Hematopoietic multipotent progenitor cell treated with erythropoietin and hydrocortisone succinate and interleukin-3 and kit ligand, for 17 days (in vitro differentiated cells): ENCODE data around the gene FAM107B.

Experiments
- DNase-seq: peaks from one replicate; pipeline ENCODE4 v3.0.0-alpha.2; 2015; ENCODE audit warnings: low spot score

The FAM107B gene

DNA sequence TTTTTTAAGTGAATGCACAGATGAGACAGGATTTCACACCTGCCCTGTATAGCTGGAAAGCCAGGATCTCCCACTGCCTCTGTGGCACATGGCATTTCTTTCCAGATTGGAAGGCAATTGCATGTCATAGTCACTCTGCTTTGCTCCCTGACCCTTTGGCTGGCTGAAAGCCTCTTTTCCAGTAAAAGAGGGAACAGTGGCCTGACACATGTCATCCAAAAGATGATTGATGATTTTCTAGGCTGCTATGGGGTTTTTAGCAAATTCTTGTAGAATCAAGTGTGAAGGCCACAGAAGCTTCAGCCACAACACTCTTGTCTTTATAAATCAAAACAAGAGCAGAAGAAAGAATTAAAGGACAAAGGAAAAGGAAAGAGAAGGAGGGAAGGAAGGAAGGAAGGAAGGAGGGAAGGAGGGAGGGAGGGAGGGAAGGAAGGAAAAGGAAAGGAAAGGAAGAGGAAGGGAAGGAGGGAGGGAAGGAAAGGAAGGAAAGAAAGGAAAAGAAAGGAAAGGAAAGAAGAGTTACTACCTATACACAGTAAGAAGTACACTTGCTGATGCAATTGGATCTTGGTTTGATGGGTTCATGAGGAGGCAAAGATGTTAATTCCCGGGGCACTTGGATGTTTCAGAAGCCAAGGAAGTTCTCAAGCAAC lies 285.0 kb downstream of the FAM107B start:
- DNase-seq = no peak

DNA sequence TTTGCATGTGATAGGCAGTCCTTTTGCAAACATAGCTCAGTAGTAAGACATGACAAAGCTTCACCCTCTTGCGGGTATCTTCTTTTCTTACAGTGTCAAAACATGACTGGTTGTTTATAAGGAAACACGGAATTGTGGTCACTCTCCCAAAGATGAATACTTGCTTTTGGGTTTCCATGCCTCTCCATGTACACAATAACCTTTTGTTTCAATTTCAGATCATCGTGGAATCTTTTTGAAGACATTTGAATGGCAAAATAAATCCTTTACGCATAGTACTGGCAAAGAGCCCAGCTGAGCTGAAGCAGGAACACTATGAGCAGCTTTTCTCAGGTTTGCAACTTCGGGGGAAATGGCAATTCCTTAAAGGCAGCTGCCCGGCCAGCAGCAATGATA lies 287.2 kb downstream of the FAM107B start:
- no peak for DNase-seq

DNA sequence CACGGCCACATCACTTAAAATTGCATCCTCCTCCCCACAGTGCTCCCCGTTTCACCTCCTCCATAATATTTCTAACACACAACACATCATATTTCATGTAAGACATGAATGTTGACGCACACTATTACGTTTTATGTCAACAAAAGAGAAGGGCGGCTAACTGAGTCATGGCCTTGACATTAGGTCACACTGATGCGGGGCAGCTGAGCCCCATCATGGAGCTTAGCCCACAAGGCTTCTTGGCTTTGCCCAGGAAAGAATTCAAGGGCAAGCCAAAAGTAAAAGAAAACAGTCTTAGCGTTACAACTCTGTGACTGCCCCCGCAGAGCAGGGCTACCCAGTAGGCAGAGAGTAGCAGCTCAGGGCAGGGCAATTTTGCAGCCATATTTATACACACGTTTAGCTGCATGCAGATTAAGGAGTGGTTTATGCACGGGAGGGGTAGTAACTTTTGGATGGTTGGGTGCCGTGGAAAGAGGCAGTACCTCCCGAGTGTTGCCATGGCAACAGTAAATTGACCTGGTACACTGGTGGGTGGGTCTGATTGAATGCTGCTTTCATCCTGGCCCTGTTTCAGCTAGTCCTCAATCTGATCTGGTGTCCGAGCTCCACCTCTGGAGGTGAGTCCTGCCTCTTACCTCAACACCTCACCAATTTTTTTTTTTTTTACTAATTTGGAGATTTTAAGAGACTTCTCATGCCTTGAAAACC lies 287.8 kb downstream of the FAM107B start:
- no peak for DNase-seq

DNA sequence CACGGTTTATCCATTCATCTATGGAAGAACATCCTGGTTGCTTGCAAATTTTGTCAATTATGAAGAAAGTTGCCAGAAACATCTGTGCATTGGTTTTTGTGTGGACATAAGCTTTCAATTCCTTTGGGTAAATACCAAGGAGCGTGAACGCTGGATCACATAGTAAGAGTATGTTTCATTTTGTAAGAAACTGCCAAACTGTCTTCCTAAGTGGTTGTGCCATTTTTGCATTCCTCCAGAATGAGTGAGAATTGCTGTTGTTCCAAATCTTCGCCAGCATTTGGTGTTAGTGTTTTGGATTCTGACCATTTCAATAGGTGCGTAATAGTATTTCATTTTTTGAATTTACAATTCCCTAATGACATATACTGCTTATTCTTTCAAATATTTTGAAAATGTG lies 288.7 kb downstream of the FAM107B start:
- DNase-seq = no peak

DNA sequence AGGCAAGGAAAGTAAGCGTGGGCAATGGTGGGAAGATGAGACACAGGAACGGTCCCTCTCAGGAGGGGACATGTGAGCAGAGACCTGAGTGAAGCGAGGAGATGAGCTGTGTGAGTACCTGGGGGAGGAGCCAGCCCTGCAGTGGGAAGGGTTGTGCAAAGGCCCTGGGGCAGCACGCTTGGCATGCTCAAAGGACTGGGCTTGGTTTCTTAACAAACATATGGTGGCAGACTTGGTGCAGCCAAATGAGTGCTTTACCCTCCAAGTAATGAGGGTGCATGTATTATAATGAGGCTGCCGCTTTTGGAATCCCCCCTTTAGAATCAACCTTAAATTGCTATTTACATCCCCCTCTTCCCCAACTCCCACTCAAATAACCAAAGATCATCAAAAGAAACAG lies 291.3 kb downstream of the FAM107B start:
- DNase-seq = no peak

DNA sequence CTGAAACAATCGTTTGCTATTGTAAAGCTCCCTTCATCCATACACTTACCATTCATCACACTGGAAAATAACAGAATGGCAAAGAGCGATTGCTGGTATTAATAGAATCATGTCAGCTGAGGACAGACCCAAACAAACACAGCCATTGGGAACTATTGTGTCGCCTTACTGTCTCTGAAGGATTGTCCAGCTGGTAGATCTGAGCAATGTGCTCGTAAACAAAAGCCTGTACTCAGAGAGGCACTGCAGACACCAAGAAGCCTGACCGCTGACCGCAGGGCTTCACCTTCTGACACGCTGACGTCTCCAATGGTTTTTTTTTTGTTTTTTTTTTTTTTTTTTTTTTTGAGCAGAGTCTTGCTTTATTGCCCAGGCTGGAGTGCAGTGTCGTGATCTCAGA lies 292.9 kb downstream of the FAM107B start:
- DNase-seq = no peak

DNA sequence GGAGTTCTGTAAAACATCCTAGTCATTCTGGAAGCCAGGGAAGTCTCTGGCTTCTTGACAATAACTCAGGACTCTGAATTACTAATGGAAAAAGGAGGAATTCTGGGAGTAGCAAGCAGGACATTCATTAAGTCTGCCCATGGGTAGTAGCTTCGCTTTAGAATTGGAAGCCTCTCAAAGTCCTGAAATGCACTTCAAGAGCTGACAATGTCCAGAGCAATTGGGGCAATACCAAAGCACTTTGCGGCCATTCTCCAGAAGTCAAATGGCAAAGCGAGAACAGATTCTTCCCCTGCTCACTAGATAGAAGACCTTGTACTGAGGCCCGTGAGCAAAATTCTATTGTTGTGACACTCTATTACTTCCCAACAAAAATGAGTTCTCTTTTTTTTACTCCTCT lies 293.7 kb downstream of the FAM107B start:
- no peak for DNase-seq

DNA sequence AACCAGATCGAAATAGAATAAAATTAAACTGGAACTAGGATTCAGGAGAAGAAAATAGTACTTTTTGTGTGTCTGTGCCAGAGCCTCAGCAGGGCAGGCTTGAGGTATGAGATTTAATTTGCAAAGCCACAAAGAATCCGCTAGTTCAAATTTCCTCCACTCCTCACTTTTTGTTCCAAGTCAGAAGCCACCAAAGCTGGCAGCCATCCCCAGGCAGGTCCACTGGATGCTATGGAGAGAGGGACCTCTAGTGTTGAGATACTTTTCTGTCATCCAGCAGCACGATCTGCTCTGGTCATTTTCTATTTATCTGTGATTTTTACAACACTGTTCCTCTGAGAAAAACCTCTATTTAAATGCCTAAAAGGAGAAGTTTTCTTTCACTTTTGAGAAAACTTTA lies 296.1 kb downstream of the FAM107B start:
- DNase-seq = no peak

DNA sequence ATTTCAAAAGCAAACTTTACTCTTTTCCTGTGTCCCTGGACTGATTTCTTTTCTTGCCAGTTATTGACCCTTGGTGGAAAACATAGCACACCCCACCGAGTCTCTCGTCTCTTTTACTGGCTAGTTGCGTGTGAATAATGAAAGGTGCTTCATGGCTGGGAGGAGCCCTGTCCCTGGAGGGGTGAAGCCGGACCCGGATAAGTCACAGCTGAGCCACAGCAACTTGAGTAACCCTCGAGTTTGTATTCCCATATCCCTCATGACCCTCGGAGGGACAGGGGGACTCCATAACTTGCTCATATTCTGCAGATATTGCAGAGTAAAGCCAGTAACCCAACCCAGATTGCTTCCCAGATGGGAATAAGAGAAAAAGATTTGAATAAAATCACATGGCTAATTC lies 296.5 kb downstream of the FAM107B start:
- no peak for DNase-seq

DNA sequence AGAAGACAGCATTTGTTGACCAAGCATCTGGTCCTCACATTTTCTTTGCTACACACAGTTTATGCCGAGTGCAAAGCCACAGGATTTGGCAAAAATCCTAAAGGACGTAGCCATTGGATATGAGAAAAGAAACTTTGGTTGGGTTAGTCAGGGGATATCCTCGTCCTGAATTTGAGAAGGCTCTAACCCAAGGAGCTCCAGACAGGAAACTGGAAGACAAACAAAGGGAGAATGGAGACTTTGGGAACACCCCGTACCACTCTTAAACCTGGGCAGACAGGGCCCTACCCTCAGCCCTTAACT lies 297.3 kb downstream of the FAM107B start:
- no peak for DNase-seq

DNA sequence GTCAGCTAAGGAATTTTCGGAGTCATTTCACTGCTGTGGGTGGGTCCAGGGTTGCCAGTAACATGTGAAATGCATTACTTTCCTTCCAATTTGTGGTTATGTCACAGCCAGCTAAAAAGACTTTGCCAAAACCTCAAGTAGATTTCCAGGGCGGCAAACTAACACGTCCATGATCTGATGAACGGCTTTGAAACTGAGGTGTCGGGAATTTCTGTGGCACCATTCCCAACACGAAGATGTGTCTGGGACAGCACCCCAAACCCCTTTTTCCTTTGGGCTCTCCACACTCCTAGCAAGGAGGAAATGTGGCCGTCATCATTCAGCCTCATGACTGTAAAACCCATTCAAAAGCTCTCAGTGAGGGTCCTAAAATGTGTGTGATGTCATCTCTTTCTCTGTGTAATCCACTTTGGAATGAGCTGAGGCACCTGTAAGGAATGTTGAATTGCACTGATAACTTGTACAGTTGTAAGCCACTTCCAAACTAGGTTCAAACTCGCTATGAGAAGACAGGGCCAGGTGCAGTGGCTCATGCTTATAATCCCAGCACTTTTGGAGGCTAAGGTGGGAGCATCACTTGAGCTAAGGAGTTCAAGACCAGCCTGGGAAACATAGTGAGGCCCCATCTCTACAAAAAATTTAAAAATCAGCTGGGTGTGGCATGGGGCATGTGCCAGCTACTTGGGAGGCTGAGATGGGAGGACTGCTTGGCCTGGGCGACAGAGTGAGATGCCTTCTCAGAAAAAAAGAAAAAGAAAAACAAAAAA lies 297.9 kb downstream of the FAM107B start:
- DNase-seq = no peak

DNA sequence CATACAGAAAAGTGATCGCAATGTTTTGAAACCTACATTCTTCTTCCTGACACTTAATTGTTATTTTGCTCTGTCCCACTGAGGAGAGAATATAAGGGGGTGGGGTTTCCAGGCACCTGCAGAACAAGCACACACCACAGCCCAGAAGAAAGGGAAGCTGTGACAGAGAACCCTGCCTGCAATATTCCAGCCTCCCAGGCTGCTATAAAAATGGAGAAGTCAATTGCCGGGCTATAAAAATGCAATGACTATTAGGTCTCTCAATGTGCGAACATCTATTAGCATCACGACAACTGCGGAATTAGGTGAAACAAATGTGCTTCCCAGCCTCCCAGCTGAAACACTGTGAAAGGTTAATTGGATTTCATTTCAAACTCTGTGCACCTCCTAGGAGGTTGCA lies 298.7 kb downstream of the FAM107B start:
- no peak for DNase-seq

DNA sequence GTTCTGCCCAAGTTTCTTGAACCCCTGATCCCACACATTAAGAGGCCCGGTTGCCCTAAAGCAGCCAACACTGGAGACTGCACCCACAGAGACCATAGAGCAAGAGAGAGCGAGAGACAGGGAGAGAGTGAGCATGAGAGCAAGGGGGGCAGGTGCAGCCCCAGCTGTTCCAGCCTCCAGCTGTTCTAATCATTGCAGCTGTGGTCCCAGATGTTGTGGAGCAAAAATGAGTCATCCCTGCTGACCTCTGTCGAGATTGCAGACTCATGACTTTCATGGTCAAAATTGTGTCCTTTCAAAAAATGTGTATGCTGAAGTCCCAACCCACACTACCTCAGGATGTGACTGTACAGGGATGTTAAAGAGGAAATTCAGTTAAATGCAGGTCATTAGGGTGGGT lies 300.0 kb downstream of the FAM107B start:
- no peak for DNase-seq

DNA sequence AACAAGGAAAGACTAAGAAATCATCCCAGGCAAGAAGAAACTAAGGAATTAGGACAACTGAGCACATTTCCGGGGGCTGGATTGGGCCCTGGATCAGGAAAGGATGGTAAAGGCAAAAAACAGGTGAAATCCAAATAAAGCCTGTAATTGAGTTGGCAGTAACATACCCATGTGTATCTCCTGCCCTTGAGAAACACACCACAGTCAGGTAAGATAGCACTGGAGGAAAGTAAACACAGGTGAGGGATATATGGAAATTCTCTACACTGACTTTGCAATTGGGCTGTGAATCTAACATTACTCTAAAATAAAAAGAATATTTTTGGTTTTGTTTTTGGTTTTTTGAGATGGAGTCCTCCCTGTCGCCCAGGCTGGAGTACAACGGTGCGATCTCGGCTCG lies 303.8 kb downstream of the FAM107B start:
- DNase-seq = no peak

DNA sequence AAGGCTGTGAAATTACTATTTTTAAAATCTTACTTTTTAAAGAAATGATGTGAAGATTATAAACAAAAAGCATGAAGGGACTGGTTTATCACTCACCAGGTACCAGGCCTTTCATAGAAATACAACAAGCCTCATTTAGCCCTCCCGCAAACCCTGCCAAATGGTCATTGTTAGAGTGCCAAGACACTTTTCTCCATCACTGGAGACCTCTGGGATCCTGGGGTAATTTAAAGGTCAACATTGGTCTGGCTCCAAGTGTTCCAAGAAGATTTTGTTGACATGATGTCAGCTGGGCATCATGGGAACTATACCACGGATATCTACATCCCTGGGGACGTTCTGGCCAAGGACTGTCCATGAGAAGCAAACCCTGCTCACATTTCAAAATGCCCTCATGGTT lies 306.0 kb downstream of the FAM107B start:
- no peak for DNase-seq
